Coronary artery (tissue), 2 donors: Measurements from ENCODE around the gene FRRS1.

Source experiments
- DNase-seq: peaks from one replicate; pipeline ENCODE4 v3.0.0-alpha.2; 2017; ENCODE audit warnings: low spot score
- H3K27ac ChIP-seq, 2 donors: fragments of 200-600 bp; sonication (generic); one replicate each; pipeline ENCODE4 v1.5.1; 2016 to 2019
- H3K4me3 ChIP-seq: fragments of 200-600 bp; sonication (generic); 2 replicates; pipeline ENCODE4 v1.5.1; 2016; ENCODE audit warnings: mild to moderate bottlenecking, moderate library complexity
- CTCF ChIP-seq: fragments of 200-600 bp; sonication (generic); IDR thresholded peaks from one replicate; pipeline ENCODE4 v1.5.1; 2019; ENCODE audit warnings: antibody characterized with exemption

The FRRS1 gene

DNA sequence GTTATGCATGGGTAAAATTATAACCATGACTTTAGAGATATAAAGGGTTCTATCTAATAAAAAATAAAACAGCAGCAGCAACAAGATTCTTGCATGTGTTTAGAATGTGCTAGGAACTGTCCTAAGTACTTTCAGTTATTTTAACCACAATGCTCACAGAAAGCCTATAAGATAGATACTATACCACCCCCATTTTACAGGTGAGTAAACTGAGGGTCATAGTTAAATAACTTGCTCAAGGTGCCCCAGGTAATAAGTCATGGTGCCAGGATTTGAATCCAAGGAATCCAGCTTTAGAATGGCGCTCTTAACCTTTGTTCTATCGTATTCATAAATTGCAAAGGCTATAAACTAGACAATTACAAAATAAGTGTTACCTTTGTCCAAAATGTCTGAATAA is 53.4 kb downstream of the FRRS1 start:
- Histone ChIP-seq H3K4me3 (no peak overlapping the region), H3K27ac (no peak overlapping the region)
- TF ChIP-seq CTCF, result no peak
- no peak for DNase-seq

DNA sequence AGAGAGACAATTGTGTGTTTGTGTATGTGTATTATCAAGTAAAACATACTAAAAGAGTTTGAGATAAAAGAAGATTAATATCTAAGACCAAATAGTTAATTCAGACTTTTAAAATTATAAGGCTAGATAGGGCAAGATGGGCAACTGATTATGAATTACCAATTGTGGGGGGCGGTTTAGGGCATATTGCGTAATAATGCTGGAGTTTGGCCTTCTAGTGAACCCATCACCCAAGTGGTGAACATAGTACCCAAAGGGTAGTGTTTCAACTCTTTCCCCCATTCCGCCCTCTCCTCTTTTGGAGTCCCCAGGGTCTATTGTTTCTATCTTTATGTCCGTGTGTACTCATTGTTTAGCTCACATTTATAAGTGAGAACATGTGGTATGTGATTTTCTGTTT is 55.4 kb downstream of the FRRS1 start:
- no peak overlapping the region for H3K27ac ChIP-seq
- DNase-seq, result no peak
- no peak overlapping the region for H3K4me3 ChIP-seq
- no peak for TF ChIP-seq CTCF

- DNase-seq, result no peak
- Histone ChIP-seq H3K4me3 (no peak overlapping the region), H3K27ac (no peak overlapping the region)
- TF ChIP-seq CTCF, result peak; percentile 46
Measured at GRCh38 chr1:99707535-99708142, 58.8 kb downstream of the FRRS1 start.

DNA sequence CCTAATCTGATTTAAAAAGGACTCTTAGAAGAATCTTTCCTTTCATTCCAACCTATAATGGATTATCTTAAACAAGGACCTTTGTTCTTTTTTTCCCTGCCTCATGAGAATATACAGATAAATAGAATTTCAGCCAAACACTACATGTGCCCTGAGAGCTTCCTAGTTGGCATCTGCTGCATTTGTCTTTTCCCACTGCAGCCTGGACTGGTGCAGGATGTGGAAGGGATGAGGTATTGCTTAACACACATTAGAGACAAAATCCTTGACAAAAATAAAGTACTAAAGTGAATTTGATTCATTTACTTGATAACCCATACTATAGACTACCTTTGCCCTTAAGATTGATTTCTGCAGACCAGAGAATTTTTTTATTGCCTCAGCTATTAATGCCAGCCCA is 61.0 kb downstream of the FRRS1 start:
- Histone ChIP-seq H3K27ac (no peak overlapping the region), H3K4me3 (no peak overlapping the region)
- no peak for DNase-seq
- no peak for TF ChIP-seq CTCF

DNA sequence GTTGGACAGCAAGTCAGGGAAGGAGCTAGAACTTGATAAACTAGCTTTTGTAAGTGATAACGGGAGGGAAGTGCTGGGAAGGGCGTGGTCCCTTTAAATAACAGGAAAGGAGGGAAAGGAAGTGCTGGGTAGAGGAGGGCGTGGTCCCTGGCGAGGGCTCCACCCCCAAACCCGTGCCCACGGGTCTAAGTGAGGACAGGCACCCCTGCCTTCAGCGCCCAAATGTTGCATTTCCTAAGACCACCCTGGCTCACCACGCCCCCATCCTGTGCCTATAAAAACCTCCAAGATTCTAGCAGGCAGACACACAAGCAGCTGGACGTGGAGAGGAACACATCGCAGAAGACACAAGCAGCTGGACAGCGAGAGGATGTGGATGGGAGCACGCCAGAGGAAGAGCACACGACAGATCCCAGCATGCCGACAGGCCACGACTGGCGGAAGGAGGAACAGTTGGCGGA is 62.0 kb downstream of the FRRS1 start:
- Histone ChIP-seq H3K27ac (peak overlapping the region in 1 of 2 donors; percentile 16), H3K4me3 (no peak overlapping the region)
- TF ChIP-seq CTCF, result no peak
- no peak for DNase-seq

GRCh38 chr1:99702221-99702620 is 64.2 kb downstream of the FRRS1 start:
- H3K4me3 ChIP-seq, result no peak overlapping the region
- no peak for DNase-seq
- TF ChIP-seq CTCF, result no peak
- H3K27ac ChIP-seq, result no peak overlapping the region

DNA sequence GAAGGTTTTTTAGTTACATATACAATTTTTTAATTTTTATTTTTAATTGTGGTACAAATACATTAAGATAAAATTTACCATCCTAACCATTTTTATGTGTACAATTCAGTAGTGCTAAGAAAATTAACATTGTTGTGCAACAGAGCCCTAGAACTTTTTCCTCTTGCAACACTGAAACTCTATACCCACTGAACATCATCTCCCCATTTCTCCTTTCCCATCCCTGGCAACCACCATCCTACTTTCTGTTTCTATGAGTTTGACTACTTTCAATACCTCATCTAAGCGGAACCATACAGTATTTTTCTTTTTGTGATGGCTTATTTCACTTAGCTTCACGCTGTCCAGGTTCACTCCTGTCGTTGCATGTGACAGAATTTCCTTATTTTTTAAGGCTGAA is 66.4 kb downstream of the FRRS1 start:
- DNase-seq, result no peak
- no peak overlapping the region for H3K4me3 ChIP-seq
- TF ChIP-seq CTCF, result no peak
- no peak overlapping the region for H3K27ac ChIP-seq
